Fibroblast of pulmonary artery (primary cell): Measurements from ENCODE around the gene GAPT.

ENCODE experiments used
- DNase-seq: peaks from one replicate; pipeline ENCODE4 v3.0.0-alpha.2; 2010; ENCODE audit warnings: low read depth
- H3K4me3 ChIP-seq: replicated peaks from 2 replicates; pipeline ENCODE4 v1.5.1; 2011; ENCODE audit warnings: low read depth, mild to moderate bottlenecking, control low read depth, low read length, moderate library complexity
- CTCF ChIP-seq: IDR thresholded peaks from 2 replicates; pipeline ENCODE4 v1.5.1; 2011; ENCODE audit warnings: mild to moderate bottlenecking, control low read depth, low read length, inconsistent platforms; ENCODE audit errors: missing control alignments

GAPT gene

GRCh38 chr5:58456026-58456425 is 35.2 kb upstream of the GAPT start:
- peak overlapping the region; percentile 74 for H3K4me3 ChIP-seq
- no peak for TF ChIP-seq CTCF
- DNase-seq: peak; percentile 40

DNA sequence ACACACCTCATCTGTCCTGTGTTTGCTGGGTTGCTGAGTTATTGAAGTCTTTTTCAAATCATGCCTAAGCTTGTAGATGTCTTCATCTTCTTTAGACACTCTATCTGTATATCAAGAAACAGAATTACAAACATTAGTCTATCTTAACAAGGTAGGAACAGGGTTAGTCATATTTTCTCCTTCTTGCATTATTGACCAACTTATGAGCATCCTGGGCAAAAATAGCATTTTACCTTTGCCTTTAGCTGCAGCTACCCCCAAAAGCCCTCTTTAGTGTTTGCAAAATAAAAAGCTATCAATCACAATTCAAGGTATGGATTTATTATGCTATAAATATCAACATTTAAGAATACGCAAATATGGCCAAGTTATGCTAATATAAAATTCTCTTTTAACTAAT is 34.7 kb upstream of the GAPT start:
- no peak for DNase-seq
- TF ChIP-seq CTCF: no peak
- H3K4me3 ChIP-seq: peak overlapping the region; percentile 74

DNA sequence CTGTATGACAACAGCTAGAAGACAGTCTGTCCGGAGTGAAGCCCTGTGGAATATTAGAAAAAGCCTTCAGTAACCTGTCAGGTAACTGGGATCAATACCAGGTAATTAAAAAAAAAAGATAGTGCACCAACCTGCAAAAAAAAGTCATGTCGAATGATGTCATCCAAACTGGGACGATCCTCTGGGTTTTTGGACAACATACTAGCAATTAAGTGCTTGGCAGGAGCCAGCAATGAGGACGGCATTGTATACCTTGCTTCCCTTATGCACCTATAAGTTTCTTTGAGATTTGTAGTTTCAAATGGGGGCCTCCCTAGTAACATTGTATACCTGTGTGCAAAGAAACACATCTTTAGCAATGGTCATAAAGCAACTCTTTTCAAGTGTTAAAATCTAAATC is 34.2 kb upstream of the GAPT start:
- TF ChIP-seq CTCF: no peak
- peak; percentile 56 for DNase-seq
- peak overlapping the region; percentile 74 for H3K4me3 ChIP-seq

DNA sequence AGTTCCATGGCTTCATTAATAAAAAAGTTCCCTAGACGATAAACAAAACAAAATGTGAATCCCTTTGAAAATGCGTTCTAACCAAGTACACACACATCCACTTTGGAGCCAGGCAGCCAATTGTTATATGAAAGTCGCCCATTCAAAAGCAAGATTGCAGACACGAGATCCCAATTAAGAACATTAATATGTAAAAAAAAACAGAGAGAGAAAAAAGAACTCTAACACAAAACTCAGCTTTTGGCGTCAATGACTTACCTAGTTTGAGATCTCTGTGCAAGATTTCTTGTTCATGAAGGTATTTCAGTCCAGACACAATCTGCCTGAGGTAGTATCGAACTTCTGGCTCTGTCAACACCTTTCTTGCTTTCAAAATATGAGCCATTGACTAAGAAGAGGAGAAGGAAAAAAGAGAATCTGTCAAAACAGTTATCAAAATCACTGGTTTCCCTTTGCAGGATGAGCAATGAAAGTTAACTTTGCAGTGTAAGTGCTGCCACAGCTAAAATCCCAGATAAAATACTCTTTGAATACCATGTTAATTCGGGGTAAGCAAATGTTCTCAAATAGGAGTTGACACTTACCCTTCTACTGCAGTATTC is 33.0 kb upstream of the GAPT start:
- DNase-seq: peak; percentile 46
- H3K4me3 ChIP-seq: peak overlapping the region; percentile 74
- TF ChIP-seq CTCF: no peak

DNA sequence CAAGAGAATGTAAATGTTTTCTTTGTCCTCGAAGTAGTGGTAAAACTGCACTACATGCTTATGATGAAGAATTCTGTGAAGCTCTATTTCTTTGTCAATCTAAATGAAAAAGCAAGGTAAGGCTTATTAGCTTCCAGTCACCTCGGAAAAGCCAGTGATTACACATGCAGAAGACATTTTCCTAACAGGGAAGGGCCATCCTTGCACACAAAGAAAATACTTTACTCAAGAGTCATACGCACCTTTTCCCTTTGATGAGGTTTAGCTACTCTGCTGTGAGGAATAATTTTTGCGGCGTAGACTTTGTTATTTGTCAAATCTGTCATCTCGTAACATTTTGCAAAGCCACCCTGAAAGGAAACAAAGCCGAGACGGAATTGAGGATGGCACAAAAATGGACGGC is 32.5 kb upstream of the GAPT start:
- TF ChIP-seq CTCF: no peak
- peak overlapping the region; percentile 74 for H3K4me3 ChIP-seq
- DNase-seq: peak; percentile 56

DNA sequence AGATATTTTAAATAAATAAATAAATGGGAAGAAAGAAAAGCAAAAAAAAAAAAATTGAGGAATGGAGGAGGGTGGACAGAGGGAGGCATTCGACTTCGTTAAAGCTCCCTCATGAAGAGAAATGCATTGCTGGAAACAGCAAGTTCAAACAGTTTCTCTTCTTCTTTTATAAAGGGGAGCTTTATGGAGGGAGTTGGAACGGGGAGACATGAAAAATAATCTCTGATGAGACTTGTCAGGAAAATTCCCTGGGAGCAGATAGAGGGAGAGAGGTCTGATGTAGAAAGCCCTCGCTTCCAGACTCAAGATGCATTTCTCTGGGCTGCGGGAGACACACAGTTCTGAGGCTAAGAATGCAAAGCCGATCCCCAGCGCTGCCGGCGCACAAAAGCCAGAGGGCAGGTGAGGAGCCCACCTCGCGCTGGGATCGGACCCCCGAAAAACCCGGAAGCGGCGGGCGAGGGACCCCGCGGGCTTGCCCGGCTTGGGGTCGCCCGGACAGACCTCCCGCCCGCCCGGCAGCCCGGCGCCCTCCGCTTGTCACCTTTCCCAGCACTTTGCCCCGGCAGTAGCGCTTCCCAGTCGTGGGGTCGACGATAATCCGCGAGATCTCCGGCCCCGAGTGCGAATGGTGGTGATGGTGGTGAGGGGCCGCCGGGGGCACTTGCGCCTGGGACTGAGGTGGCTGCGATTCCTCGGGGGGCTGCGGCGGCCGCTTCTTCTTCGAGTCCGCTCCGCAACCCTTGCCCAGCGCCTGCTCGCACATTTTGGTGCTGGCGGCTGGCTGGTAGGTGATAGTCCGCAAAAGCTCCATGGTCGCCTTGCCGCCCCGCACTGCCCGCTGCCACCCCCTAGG is 31.9 kb upstream of the GAPT start:
- no peak for TF ChIP-seq CTCF
- peak; percentile 64 for DNase-seq
- peak overlapping the region; percentile 74 for H3K4me3 ChIP-seq
